Measurements from ENCODE around the gene ANTXR1. TPM values are rescaled to one million over a fixed set of nuclear protein-coding genes. Genes with fewer than 3 reads are reported as not detected.

Gene ANTXR1
- total RNA-seq, 1 experiment from 2014 or later, result 37.3 TPM

GRCh38 chr2:69211048-69211447, 198.1 kb downstream of the ANTXR1 start:
- no peaks in the 10 kb centered on the region for H3K79me1 ChIP-seq (ENCODE audit: insufficient read depth, low read depth, low read length, poor library complexity, severe bottlenecking)
- Mint-ChIP-seq H3K4me3 (no peak overlapping the region), H3K36me3 (ENCODE audit: insufficient read depth in 1 of 3, low read depth in 3 of 3) (peaks cover 12 to 15% (median 14%) of the 10 kb centered on the region in 3 experiments), H3K27ac (no peak overlapping the region), H3K27me3 (ENCODE audit: low read depth) (no peaks in the 10 kb centered on the region), H3K4me1 (peaks cover 6 to 7% of the 10 kb centered on the region in 2 experiments; a peak in 2 of 4 replicates), H3K9me3 (peaks cover 9 to 12% of the 10 kb centered on the region in 2 experiments)
- H3K9me3 ChIP-seq (ENCODE audit: control insufficient read depth, low read depth, low read length), result no peaks in the 10 kb centered on the region
- no CpG with 5 or more reads among the region's 3 CpGs for WGBS (ENCODE audit: extremely low coverage, insufficient read length, low lambda C conversion rate)
- no peaks in the 10 kb centered on the region for H4K20me1 ChIP-seq (ENCODE audit: control insufficient read depth, insufficient read depth, insufficient read length)
- no peak for TF ChIP-seq CTCF (conservative IDR thresholded peaks at IDR 0.05)
- H2BK5ac ChIP-seq (ENCODE audit: insufficient read length, low read length), result no peak overlapping the region
- no peak overlapping the region for H3K4me2 ChIP-seq (ENCODE audit: insufficient read depth, insufficient read length, low read length)
- H4K91ac ChIP-seq (ENCODE audit: insufficient read length, low read depth, low read length), result no peak overlapping the region
- H2AK5ac ChIP-seq (ENCODE audit: insufficient read length, low read length), result no peak overlapping the region
- H3K23ac ChIP-seq (ENCODE audit: insufficient read length, low read depth, low read length), result no peak overlapping the region
- H3K23me2 ChIP-seq (ENCODE audit: insufficient read length, low read depth, low read length, poor library complexity, severe bottlenecking), result no peaks in the 10 kb centered on the region
- no peak overlapping the region for H3K18ac ChIP-seq (ENCODE audit: insufficient read length, low read depth, low read length)
- DNase-seq, result no peak
- H4K5ac ChIP-seq (ENCODE audit: insufficient read length, low read depth, low read length), result no peak overlapping the region
- no peak overlapping the region for H2BK20ac ChIP-seq (ENCODE audit: low read depth, low read length, poor library complexity, severe bottlenecking)
- no peak overlapping the region for H2BK120ac ChIP-seq (ENCODE audit: low read depth, low read length, poor library complexity, severe bottlenecking)
- H3K4ac ChIP-seq (ENCODE audit: low read depth, low read length), result no peak overlapping the region
- H3K79me2 ChIP-seq (ENCODE audit: insufficient read depth, low read length), result no peaks in the 10 kb centered on the region
- H3K27me3 ChIP-seq (ENCODE audit: insufficient read depth, low read length), result no peaks in the 10 kb centered on the region
- H2BK15ac ChIP-seq (ENCODE audit: low read depth, low read length), result no peak overlapping the region
- H3K14ac ChIP-seq (ENCODE audit: insufficient read depth, low read length), result no peak overlapping the region
- no peak overlapping the region for H3K9ac ChIP-seq (ENCODE audit: extremely low read depth, insufficient read length, low read length)
- no peak overlapping the region for H4K8ac ChIP-seq (replicated peaks; ENCODE audit: insufficient read length, low read depth, low read length)
- H2AFZ ChIP-seq (ENCODE audit: low read length), result no peak overlapping the region
- no peak overlapping the region for H3K27ac ChIP-seq (ENCODE audit: insufficient read length, low read depth, low read length)
- no peak overlapping the region for H3K56ac ChIP-seq (ENCODE audit: insufficient read length, low read depth, low read length)
- no peak overlapping the region for H2BK12ac ChIP-seq (ENCODE audit: insufficient read length, low read depth, low read length)
- H3K4me1 ChIP-seq (ENCODE audit: insufficient read depth, low read length), result peaks cover 9% of the 10 kb centered on the region; the same call in 1 of the 2 replicates
- H3T11ph ChIP-seq (ENCODE audit: low read length), result no peak overlapping the region
